GM11168 (cell line): ENCODE measurements around the gene C11orf21.

Experiments used
- in situ Hi-C: fragments of 300-500 bp; cut with MboI; formaldehyde crosslinking; loops from one replicate; pipeline ENCODE4 v1.12.0; 2022; ENCODE audit warnings: low sequenced_read_pairs; ENCODE audit not compliant: unreplicated experiment

The C11orf21 gene

GRCh38 chr11:2276280-2277007 is 25.3 kb downstream of the C11orf21 start:
- in situ Hi-C loops, result loop anchor here (25.0 kb wide), 1 partner anchor 611 kb away; the partner anchor contains the start of gene CDKN1C

GRCh38 chr11:2275334-2276279 is 26.1 kb downstream of the C11orf21 start:
- in situ Hi-C loops, result loop anchor here (25.0 kb wide), 1 partner anchor 612 kb away; the partner anchor contains the start of gene CDKN1C

- in situ Hi-C loops, result no loop called here
Measured at GRCh38 chr11:2273771-2274170, 27.9 kb downstream of the C11orf21 start.

GRCh38 chr11:2273311-2273710 is 28.4 kb downstream of the C11orf21 start:
- in situ Hi-C loops, result no loop called here

GRCh38 chr11:2272946-2273280 is 28.8 kb downstream of the C11orf21 start:
- in situ Hi-C loops, result no loop called here

- in situ Hi-C loops, result no loop called here
Measured at GRCh38 chr11:2272228-2272945, 29.3 kb downstream of the C11orf21 start.

- in situ Hi-C loops, result no loop called here
Measured at GRCh38 chr11:2271327-2272227, 30.1 kb downstream of the C11orf21 start.

- in situ Hi-C loops, result no loop called here
Measured at GRCh38 chr11:2271077-2271326, 30.7 kb downstream of the C11orf21 start.

GRCh38 chr11:2270322-2271076 is 31.2 kb downstream of the C11orf21 start, which contains the start of gene ASCL2:
TSS of gene ASCL2 (minus strand) at chr11:2270588. CDS start at chr11:2270332, 256 bp downstream.
- in situ Hi-C loops, result no loop called here

GRCh38 chr11:2269601-2270321 is 32.0 kb downstream of the C11orf21 start:
- in situ Hi-C loops, result no loop called here

- in situ Hi-C loops, result no loop called here
Measured at GRCh38 chr11:2268729-2269600, 32.8 kb downstream of the C11orf21 start.

GRCh38 chr11:2267851-2268728 is 33.6 kb downstream of the C11orf21 start:
- in situ Hi-C loops, result no loop called here

- in situ Hi-C loops, result no loop called here
Measured at GRCh38 chr11:2267306-2267850, 34.3 kb downstream of the C11orf21 start.

- in situ Hi-C loops, result no loop called here
Measured at GRCh38 chr11:2266586-2267305, 35.0 kb downstream of the C11orf21 start.

GRCh38 chr11:2265854-2266585 is 35.7 kb downstream of the C11orf21 start:
- in situ Hi-C loops, result no loop called here
